HepG2 (cell line): Measurements from ENCODE around the gene LRRC4C. TPM values are rescaled to one million over a fixed set of nuclear protein-coding genes. Genes with fewer than 3 reads are reported as not detected.

Experiments used
- ATAC-seq: fragments of 200-7000 bp; cut with Tn5 transposase; 3 replicates; pipeline ENCODE4 v1.9.1; 2020; ENCODE audit warnings: mild to moderate bottlenecking, moderate library complexity
- BruUV-seq: library from RNA; stranded (reverse); fragments of 400-500 nt; replicated peaks from 2 replicates; lab custom pipeline; 2021; lab: Mats Ljungman, UMichigan
- CTCF ChIA-PET: fragments of 300-600 bp; formaldehyde crosslinking; extraction: SDS; loops from one replicate; lab custom pipeline; 2021; ENCODE audit warnings: low total read pairs, inconsistent platforms, low intra/inter-chr PET ratio; lab: Yijun Ruan, JAX
- POLR2A ChIA-PET: fragments of 350-600 bp; sonication (Branson Sonifier 250); formaldehyde crosslinking; loops from one replicate; lab custom pipeline; 2020; ENCODE audit warnings: antibody characterized with exemption, inconsistent platforms; lab: Yijun Ruan, JAX
- DNase-seq: peaks from one replicate; pipeline ENCODE4 v3.0.0-alpha.2; 2015; ENCODE audit warnings: low spot score
- FAIRE-seq: peaks from 3 replicates; lab custom pipeline; 2011; peaks lifted over from hg19 to GRCh38; lab: Jason Lieb, UNC
- H2AFZ ChIP-seq: one replicate; pipeline ENCODE4 v1.6.1; 2011; ENCODE audit warnings: low read length, inconsistent platforms
- H3K27ac ChIP-seq: fragments of 300-600 bp; 3 replicates; pipeline ENCODE4 v1.8.0; 2011; ENCODE audit warnings: mixed run types, mild to moderate bottlenecking, mixed read lengths, low read length, inconsistent platforms; ENCODE audit not compliant: insufficient read depth; ENCODE audit errors: extremely low read length
- H3K27me3 ChIP-seq, 2 experiments: fragments of 200-600 bp in 1 of 2; 2 replicates in 1 of 2; 3 replicates in 1 of 2; pipeline versions ENCODE4 v1.6.0 to v1.8.0; 2011; ENCODE audit warnings: low read length in 2 of 2, mild to moderate bottlenecking in 2 of 2, moderate library complexity in 2 of 2, inconsistent platforms in 1 of 2; ENCODE audit not compliant: insufficient read depth in 2 of 2, control insufficient read depth in 1 of 2
- H3K36me3 ChIP-seq, 2 experiments: fragments of 200-600 bp in 1 of 2; replicated peaks in 1 of 2; 2 replicates in 1 of 2; 3 replicates in 1 of 2; pipeline versions ENCODE4 v1.5.1 to v1.8.0; 2011; ENCODE audit warnings: low read length in 2 of 2, inconsistent platforms in 1 of 2; ENCODE audit not compliant: insufficient read depth in 2 of 2, control insufficient read depth in 1 of 2
- H3K4me1 ChIP-seq: 2 replicates; pipeline ENCODE4 v1.5.1; 2012; ENCODE audit warnings: low read length, inconsistent platforms; ENCODE audit not compliant: insufficient read depth
- H3K4me2 ChIP-seq: 2 replicates; pipeline ENCODE4 v1.6.0; 2011; ENCODE audit warnings: low read depth, low read length, inconsistent platforms
- H3K4me3 ChIP-seq, 3 experiments: fragments of 200-600 bp in 1 of 3; sonication (generic), shearing (Covaris generic) in 1 of 3; replicated peaks in 1 of 3; 2 replicates each; pipeline ENCODE4 v1.5.1; 2011 to 2016; ENCODE audit warnings: low read length in 3 of 3, inconsistent platforms in 2 of 3, low read depth in 2 of 3, mild to moderate bottlenecking in 2 of 3, control low read depth in 1 of 3, mixed read lengths in 1 of 3; ENCODE audit not compliant: insufficient read depth in 1 of 3
- H3K79me2 ChIP-seq: one replicate; pipeline ENCODE4 v1.6.1; 2011; ENCODE audit warnings: low read length, inconsistent platforms; ENCODE audit not compliant: insufficient read depth
- H3K9ac ChIP-seq: 2 replicates; pipeline ENCODE4 v1.6.0; 2011; ENCODE audit warnings: mild to moderate bottlenecking, low read depth, low read length, inconsistent platforms; ENCODE audit not compliant: insufficient read depth
- H3K9me3 ChIP-seq: 2 replicates; pipeline ENCODE4 v1.5.1; 2012; ENCODE audit warnings: mild to moderate bottlenecking, low read length
- H4K20me1 ChIP-seq: 2 replicates; pipeline ENCODE4 v1.6.0; 2011; ENCODE audit warnings: inconsistent platforms, mild to moderate bottlenecking, low read length, moderate library complexity; ENCODE audit not compliant: insufficient read depth
- ARID2 ChIP-seq: sonication (generic); formaldehyde crosslinking; IDR thresholded peaks from 2 replicates; pipeline ENCODE4 v1.8.1; 2022; ENCODE audit warnings: mild to moderate bottlenecking, missing genetic modification reagents, borderline replicate concordance
- ATF7 ChIP-seq, 2 experiments: fragments of 450-650 bp in 1 of 2; sonication (generic) in 1 of 2; formaldehyde crosslinking in 1 of 2; IDR thresholded peaks; 2 replicates each; pipeline versions ENCODE4 v1.4.0 to v1.6.1; 2016 to 2020; ENCODE audit warnings: antibody characterized with exemption in 1 of 2, mild to moderate bottlenecking in 1 of 2, missing genetic modification reagents in 1 of 2
- ERF ChIP-seq: IDR thresholded peaks from 2 replicates; pipeline ENCODE4 v1.6.1; 2018; ENCODE audit warnings: missing biosample characterization, missing genetic modification reagents
- HNF1B ChIP-seq: sonication (generic); formaldehyde crosslinking; IDR thresholded peaks from 2 replicates; pipeline ENCODE4 v1.5.1; 2020; ENCODE audit warnings: mild to moderate bottlenecking, moderate library complexity, missing genetic modification reagents
- KAT8 ChIP-seq: IDR thresholded peaks from 2 replicates; pipeline ENCODE4 v1.6.1; 2016; ENCODE audit warnings: missing genetic modification reagents, missing compliant biosample characterization
- NFE2L1 ChIP-seq: sonication (generic); formaldehyde crosslinking; IDR thresholded peaks from 2 replicates; pipeline ENCODE4 v1.4.0; 2020; ENCODE audit warnings: missing genetic modification reagents, mild to moderate bottlenecking, borderline replicate concordance
- NR0B2 ChIP-seq: sonication (generic); formaldehyde crosslinking; IDR thresholded peaks from 2 replicates; pipeline ENCODE4 v1.4.0; 2020; ENCODE audit warnings: mild to moderate bottlenecking, missing genetic modification reagents
- SAP130 ChIP-seq: IDR thresholded peaks from 2 replicates; pipeline ENCODE4 v1.6.1; 2016; ENCODE audit warnings: low read depth
- SETDB1 ChIP-seq: sonication (generic); formaldehyde crosslinking; IDR thresholded peaks from 2 replicates; pipeline ENCODE4 v1.5.1; 2020; ENCODE audit warnings: missing genetic modification reagents, mild to moderate bottlenecking, borderline replicate concordance
- SRF ChIP-seq: IDR thresholded peaks from 2 replicates; pipeline ENCODE4 v1.6.1; 2011; ENCODE audit warnings: mild to moderate bottlenecking, low read depth, low read length, moderate library complexity
- THAP7 ChIP-seq: sonication (generic); formaldehyde crosslinking; IDR thresholded peaks from 2 replicates; pipeline ENCODE4 v1.8.1; 2023; ENCODE audit warnings: mild to moderate bottlenecking, missing genetic modification reagents
- ZNF44 ChIP-seq: sonication (generic); formaldehyde crosslinking; IDR thresholded peaks from 2 replicates; pipeline ENCODE4 v1.5.1; 2020; ENCODE audit warnings: mild to moderate bottlenecking, missing genetic modification reagents
- ZNF549 ChIP-seq: sonication (generic); formaldehyde crosslinking; IDR thresholded peaks from 2 replicates; pipeline ENCODE4 v1.5.0; 2020; ENCODE audit warnings: missing genetic modification reagents
- WGBS: methylation state at CpG from one replicate; pipeline ENCODE4 v1.1.6; 2017; ENCODE audit warnings: low lambda C conversion rate; 5-methylcytosine and 5-hydroxymethylcytosine counted together
- in situ Hi-C: cut with HindIII; loops from 2 replicates; pipeline ENCODE4 v1.10.0; 2017; ENCODE audit warnings: low pct_unique_long_range_greater_than_20kb; ENCODE audit not compliant: extremely low pct_ligation_motif_present
- intact Hi-C: fragments of 100-400 bp; cut with micrococcal nuclease; formaldehyde crosslinking; loops from one replicate; pipeline ENCODE4 v1.10.0; 2022; ENCODE audit not compliant: unreplicated experiment
- polyA plus RNA-seq, 8 experiments: library from polyadenylated mRNA; depleted of rRNA in 3 of 8; stranded (reverse) in 7 of 8; unstranded in 1 of 8; fragments of >200 nt; fragmentation: Illumina TruSeq in 4 of 8; extraction: Trizol in 4 of 8; gene quantifications; 2 replicates each; pipeline versions ENCODE4 v1.2.1 to v1.2.3, GENCODE V29; 2011 to 2016; ENCODE audit warnings: low read depth in 4 of 8, missing spikeins in 1 of 8, mixed read lengths in 1 of 8; ENCODE audit not compliant: insufficient read depth in 1 of 8
- total RNA-seq, 5 experiments: library from RNA; depleted of rRNA; stranded (reverse); fragments of >200 nt; fragmentation: Illumina TruSeq; extraction: Trizol; gene quantifications; 2 replicates each; pipeline ENCODE4 v1.2.3, GENCODE V29; 2016; ENCODE audit warnings: low read depth in 1 of 5

Gene LRRC4C
- total and polyA plus RNA-seq, 2 of the 13 experiments (the other 11 are each of a cell fraction or from before 2014, with no cell fraction given): not detected

GRCh38 chr11:40166892-40167291, 1292.6 kb downstream of the LRRC4C start:
- H3K79me2 ChIP-seq: no peaks in the 10 kb centered on the region
- FAIRE-seq (no peak), ATAC-seq (no peak), DNase-seq (no peak)
- H3K4me1 ChIP-seq: peaks cover 10% of the 10 kb centered on the region; the same call in 1 of the 2 replicates
- no TSS peak for BruUV-seq
- TF ChIP-seq NR0B2 (CRISPR knock-in tag): no peak
- no peak for TF ChIP-seq ARID2 (CRISPR knock-in tag)
- TF ChIP-seq NFE2L1 (CRISPR knock-in tag): no peak
- no peak for TF ChIP-seq HNF1B (CRISPR knock-in tag)
- no peak for TF ChIP-seq ATF7 (IDR thresholded peaks at IDR 0.05)
- no peak for TF ChIP-seq ATF7 (CRISPR knock-in tag; IDR thresholded peaks at IDR 0.05)
- TF ChIP-seq SRF: no peak
- no peak for TF ChIP-seq SAP130
- TF ChIP-seq ERF (CRISPR knock-in tag): no peak
- TF ChIP-seq ZNF44 (CRISPR knock-in tag): no peak
- no peak for TF ChIP-seq THAP7
- TF ChIP-seq SETDB1 (CRISPR knock-in tag): no peak
- TF ChIP-seq KAT8 (CRISPR knock-in tag): no peak
- TF ChIP-seq ZNF549 (CRISPR knock-in tag): no peak
- no peaks in the 10 kb centered on the region for H4K20me1 ChIP-seq
- ChIA-PET POLR2A (no interaction called here), CTCF (no interaction called here)
- intact Hi-C loops (no loop called here), in situ Hi-C loops (no loop called here)
- H3K36me3 ChIP-seq: no peaks in the 10 kb centered on the region
- H3K9ac ChIP-seq: no peak overlapping the region
- 11% methylated on average over 4 of the region's 4 CpGs for WGBS
- no peak overlapping the region for H3K4me3 ChIP-seq
- H3K27me3 ChIP-seq: no peaks in the 10 kb centered on the region
- no peak overlapping the region for H3K4me2 ChIP-seq
- H3K27ac ChIP-seq: no peak overlapping the region
- H2AFZ ChIP-seq: no peak overlapping the region
- no peaks in the 10 kb centered on the region for H3K9me3 ChIP-seq
